K562 (cell line): ENCODE results near the gene ECM1. TPM values are rescaled to one million over a fixed set of nuclear protein-coding genes. Genes with fewer than 3 reads are reported as not detected.
A peak's percentile ranks its signal among the peaks of the same experiment; 100 is the strongest.

Experiments used
- ASH1L ChIP-seq: fragments of 450-650 bp; IDR thresholded peaks from 2 replicates; pipeline ENCODE4 v1.6.1; 2018; ENCODE audit warnings: borderline replicate concordance, mild to moderate bottlenecking, low read depth; ENCODE audit not compliant: partially characterized antibody
- ELF1 ChIP-seq: fragments of 200-800 bp; sonication (Bioruptor generic); IDR thresholded peaks from 2 replicates; pipeline ENCODE4 v1.6.1; 2016; ENCODE audit warnings: missing genetic modification characterization, missing compliant biosample characterization
- HIVEP1 ChIP-seq: fragments of 250-450 bp; sonication (Bioruptor Pico); IDR thresholded peaks from 2 replicates; pipeline ENCODE4 v1.4.0; 2020; ENCODE audit warnings: mild to moderate bottlenecking
- HLTF ChIP-seq: fragments of 450-650 bp; IDR thresholded peaks from 2 replicates; pipeline ENCODE4 v1.6.1; 2016
- HNRNPH1 ChIP-seq: fragments of 200-400 bp; formaldehyde crosslinking; optimal IDR thresholded peaks from 2 replicates; pipeline ENCODE3; 2017; ENCODE audit warnings: low read depth, mild to moderate bottlenecking, low read length, moderate library complexity
- ILF3 ChIP-seq: fragments of 450-650 bp; IDR thresholded peaks from 2 replicates; pipeline ENCODE4 v1.6.1; 2018; ENCODE audit warnings: antibody characterized with exemption, mild to moderate bottlenecking, moderate library complexity, borderline replicate concordance
- MYC ChIP-seq, 2 experiments: fragments of 250-450 bp in 1 of 2; sonication (Bioruptor Pico) in 1 of 2; IDR thresholded peaks; 2 replicates each; pipeline versions ENCODE4 v1.5.1 to v1.6.1; 2012 to 2021; ENCODE audit warnings: low read depth in 2 of 2, borderline replicate concordance in 1 of 2, improper control_type of control experiment in 1 of 2, low read length in 1 of 2, mild to moderate bottlenecking in 1 of 2, moderate library complexity in 1 of 2
- NR0B1 ChIP-seq: fragments of 450-650 bp; IDR thresholded peaks from one replicate; pipeline ENCODE4 v1.6.1; 2018; ENCODE audit warnings: mild to moderate bottlenecking, moderate library complexity; ENCODE audit not compliant: partially characterized antibody
- PRDM10 ChIP-seq: fragments of 450-650 bp; IDR thresholded peaks from 2 replicates; pipeline ENCODE4 v1.6.1; 2018; ENCODE audit not compliant: partially characterized antibody
- RCOR1 ChIP-seq, 2 experiments: IDR thresholded peaks; 2 replicates each; pipeline ENCODE4 v1.6.1; 2012; ENCODE audit warnings: low read depth in 2 of 2, low read length in 2 of 2, borderline replicate concordance in 1 of 2, improper control_type of control experiment in 1 of 2
- RFX1 ChIP-seq: fragments of 450-650 bp; IDR thresholded peaks from 2 replicates; pipeline ENCODE4 v1.6.1; 2016; ENCODE audit warnings: mild to moderate bottlenecking, moderate library complexity
- SIRT6 ChIP-seq: IDR thresholded peaks from one replicate; pipeline ENCODE4 v1.6.1; 2012; ENCODE audit warnings: low read depth, mild to moderate bottlenecking, control low read depth, inconsistent platforms, low read length, moderate library complexity
- SMARCB1 ChIP-seq: IDR thresholded peaks from 2 replicates; pipeline ENCODE4 v1.6.1; 2011; ENCODE audit warnings: improper control_type of control experiment, low read depth; ENCODE audit not compliant: insufficient read length
- ZC3H11A ChIP-seq: IDR thresholded peaks from 2 replicates; pipeline ENCODE4 v1.6.1; 2012; ENCODE audit warnings: low read depth, low read length, improper control_type of control experiment
- ZFX ChIP-seq: sonication (generic); formaldehyde crosslinking; IDR thresholded peaks from 2 replicates; pipeline ENCODE4 v1.8.0; 2022; ENCODE audit warnings: mild to moderate bottlenecking, missing genetic modification reagents, moderate library complexity
- ZKSCAN8 ChIP-seq: fragments of 200-800 bp; sonication (Bioruptor generic); IDR thresholded peaks from 2 replicates; pipeline ENCODE4 v1.6.1; 2016; ENCODE audit warnings: missing genetic modification characterization, missing compliant biosample characterization
- ZNF3 ChIP-seq: fragments of 250-450 bp; sonication (Bioruptor Pico); IDR thresholded peaks from 2 replicates; pipeline ENCODE4 v1.5.0; 2021; ENCODE audit warnings: mild to moderate bottlenecking, moderate library complexity
- ZNF324 ChIP-seq: fragments of 250-450 bp; sonication (Bioruptor Pico); IDR thresholded peaks from 2 replicates; pipeline ENCODE4 v1.4.0; 2020; ENCODE audit warnings: mild to moderate bottlenecking
- ZNF77 ChIP-seq: fragments of 250-450 bp; sonication (Bioruptor Pico); IDR thresholded peaks from 2 replicates; pipeline ENCODE4 v1.5.0; 2020
- polyA plus RNA-seq, 8 experiments: library from polyadenylated mRNA; depleted of rRNA in 4 of 8; stranded (reverse) in 5 of 8; unstranded in 3 of 8; fragments of >200 nt; fragmentation: Nextera tagmentation in 2 of 8; fragmentation: Illumina TruSeq in 1 of 8; extraction: Ambion mirVana in 2 of 8; extraction: Trizol in 1 of 8; gene quantifications; 2 replicates each; pipeline versions ENCODE4 v1.2.1 to v1.2.3, GENCODE V29; 2011 to 2014; ENCODE audit warnings: inconsistent platforms in 1 of 8, missing spikeins in 1 of 8
- total RNA-seq, 7 experiments: library from RNA; depleted of rRNA in 6 of 7; stranded (reverse); fragments of >200 nt in 6 of 7; fragmentation: Illumina TruSeq in 2 of 7; extraction: Trizol in 2 of 7; gene quantifications; 2 replicates each; pipeline versions ENCODE4 v1.2.1 to v1.2.3, GENCODE V29; 2011 to 2021; ENCODE audit warnings: low replicate concordance in 1 of 7
- TF ChIP-seq, protein P1 (sequence below): fragments of 450-650 bp; IDR thresholded peaks from 2 replicates; pipeline ENCODE4 v1.6.1; 2018; ENCODE audit warnings: mild to moderate bottlenecking, low read depth; ENCODE audit not compliant: partially characterized antibody
- TF ChIP-seq, protein P2 (sequence below): sonication (generic); formaldehyde crosslinking; IDR thresholded peaks from 2 replicates; pipeline ENCODE4 v1.8.1; 2023; ENCODE audit warnings: mild to moderate bottlenecking, missing genetic modification reagents

The ECM1 gene
- total and polyA plus RNA-seq, 9 of the 15 experiments (the other 6 are each of a cell fraction or from before 2014, with no cell fraction given), result 6.6 to 52.2 (median 12.8) TPM

GRCh38 chr1:150560011-150560438 lies 52.1 kb downstream of the ECM1 start (continued):
- TF ChIP-seq ILF3 (no peak), HNRNPH1 (no peak), SMARCB1 (no peak), ASH1L (no peak), SIRT6 (no peak), ZC3H11A (no peak), HIVEP1 (no peak), ZNF77 (no peak), ZKSCAN8 (CRISPR knock-in tag) (no peak), MYC (IDR thresholded peaks at IDR 0.05; ENCODE audit: low read depth, low read length) (0 out of 2 replicates have a peak, but pooled peaks have one; percentile 60), MYC (CRISPR knock-in tag; IDR thresholded peaks at IDR 0.05; ENCODE audit: borderline replicate concordance, low read depth) (no peak), RFX1 (no peak), NR0B1 (no peak), ZNF324 (CRISPR knock-in tag) (no peak), ZFX (no peak), PRDM10 (no peak), RCOR1 (IDR thresholded peaks at IDR 0.05; ENCODE audit: borderline replicate concordance in 1 of 2, low read depth in 2 of 2, low read length in 2 of 2) (peak in 1 of 2 experiments; percentile 39; a peak in 1 of 4 replicates), ZNF3 (CRISPR knock-in tag) (no peak), ELF1 (no peak), HLTF (0 out of 2 replicates have a peak, but pooled peaks have one; percentile 6)
- TF ChIP-seq, protein P1, sequence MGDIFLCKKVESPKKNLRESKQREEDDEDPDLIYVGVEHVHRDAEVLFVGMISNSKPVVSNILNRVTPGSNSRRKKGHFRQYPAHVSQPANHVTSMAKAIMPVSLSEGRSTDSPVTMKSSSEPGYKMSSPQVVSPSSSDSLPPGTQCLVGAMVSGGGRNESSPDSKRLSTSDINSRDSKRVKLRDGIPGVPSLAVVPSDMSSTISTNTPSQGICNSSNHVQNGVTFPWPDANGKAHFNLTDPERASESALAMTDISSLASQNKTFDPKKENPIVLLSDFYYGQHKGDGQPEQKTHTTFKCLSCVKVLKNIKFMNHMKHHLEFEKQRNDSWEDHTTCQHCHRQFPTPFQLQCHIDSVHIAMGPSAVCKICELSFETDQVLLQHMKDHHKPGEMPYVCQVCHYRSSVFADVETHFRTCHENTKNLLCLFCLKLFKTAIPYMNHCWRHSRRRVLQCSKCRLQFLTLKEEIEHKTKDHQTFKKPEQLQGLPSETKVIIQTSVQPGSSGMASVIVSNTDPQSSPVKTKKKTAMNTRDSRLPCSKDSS, result no peak
- TF ChIP-seq, protein P2, sequence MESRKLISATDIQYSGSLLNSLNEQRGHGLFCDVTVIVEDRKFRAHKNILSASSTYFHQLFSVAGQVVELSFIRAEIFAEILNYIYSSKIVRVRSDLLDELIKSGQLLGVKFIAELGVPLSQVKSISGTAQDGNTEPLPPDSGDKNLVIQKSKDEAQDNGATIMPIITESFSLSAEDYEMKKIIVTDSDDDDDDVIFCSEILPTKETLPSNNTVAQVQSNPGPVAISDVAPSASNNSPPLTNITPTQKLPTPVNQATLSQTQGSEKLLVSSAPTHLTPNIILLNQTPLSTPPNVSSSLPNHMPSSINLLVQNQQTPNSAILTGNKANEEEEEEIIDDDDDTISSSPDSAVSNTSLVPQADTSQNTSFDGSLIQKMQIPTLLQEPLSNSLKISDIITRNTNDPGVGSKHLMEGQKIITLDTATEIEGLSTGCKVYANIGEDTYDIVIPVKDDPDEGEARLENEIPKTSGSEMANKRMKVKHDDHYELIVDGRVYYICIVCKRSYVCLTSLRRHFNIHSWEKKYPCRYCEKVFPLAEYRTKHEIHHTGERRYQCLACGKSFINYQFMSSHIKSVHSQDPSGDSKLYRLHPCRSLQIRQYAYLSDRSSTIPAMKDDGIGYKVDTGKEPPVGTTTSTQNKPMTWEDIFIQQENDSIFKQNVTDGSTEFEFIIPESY, result peak; percentile 54; the same call in 1 of the 2 replicates
